SKM-1 (cell line): ENCODE data around the gene PRKACG.
"Not testable (repeated sequence)": the region's sequence is repeated elsewhere in the genome, so short reads cannot be mapped to it uniquely, and the experiment has no call there.

ENCODE experiments used
- DNase-seq: peaks from one replicate; lab custom pipeline; 2025; ENCODE audit not compliant: unreplicated experiment; lab: John Stamatoyannopoulos, UW

PRKACG gene

GRCh38 chr9:69014013-69014412 is at the start of gene PRKACG:
Gene PRKACG, minus strand, starts transcription at chr9:69014113. Its CDS starts 21 bp downstream, at chr9:69014092.
- no peak for DNase-seq

- DNase-seq = no peak
Observed at GRCh38 chr9:69062195-69062594, 48.3 kb upstream of the PRKACG start.

GRCh38 chr9:69060766-69061165 is 46.9 kb upstream of the PRKACG start:
- no peak for DNase-seq

- no peak for DNase-seq
Observed at GRCh38 chr9:69058101-69058500, 44.2 kb upstream of the PRKACG start.

GRCh38 chr9:69056191-69056815 is 42.4 kb upstream of the PRKACG start:
- no peak for DNase-seq

GRCh38 chr9:69054989-69055388 is 41.1 kb upstream of the PRKACG start:
- no peak for DNase-seq

- DNase-seq = not testable (repeated sequence)
Observed at GRCh38 chr9:69050936-69051335, 37.0 kb upstream of the PRKACG start.

- DNase-seq = no peak
Observed at GRCh38 chr9:69049094-69049493, 35.2 kb upstream of the PRKACG start.

- DNase-seq = no peak
Observed at GRCh38 chr9:69047371-69047770, 33.5 kb upstream of the PRKACG start.

- DNase-seq = no peak
Observed at GRCh38 chr9:69046723-69047122, 32.8 kb upstream of the PRKACG start.

- DNase-seq = no peak
Observed at GRCh38 chr9:69045821-69046220, 31.9 kb upstream of the PRKACG start.

- no peak for DNase-seq
Observed at GRCh38 chr9:69044240-69045219, 30.6 kb upstream of the PRKACG start.

- no peak for DNase-seq
Observed at GRCh38 chr9:69040646-69041045, 26.7 kb upstream of the PRKACG start.

GRCh38 chr9:69036799-69037198 is 22.9 kb upstream of the PRKACG start:
- no peak for DNase-seq

- no peak for DNase-seq
Observed at GRCh38 chr9:69036309-69036708, 22.4 kb upstream of the PRKACG start.

GRCh38 chr9:69035438-69036308 is 21.8 kb upstream of the PRKACG start, which contains the start of gene FXN:
Gene FXN, plus strand, starts transcription at chr9:69035752. Its CDS starts 31 bp downstream, at chr9:69035783.
- DNase-seq = peak; percentile 2

- no peak for DNase-seq
Observed at GRCh38 chr9:69034071-69034470, 20.2 kb upstream of the PRKACG start.

- no peak for DNase-seq
Observed at GRCh38 chr9:69030851-69031645, 17.1 kb upstream of the PRKACG start.

- no peak for DNase-seq
Observed at GRCh38 chr9:69029535-69029934, 15.6 kb upstream of the PRKACG start.

- no peak for DNase-seq
Observed at GRCh38 chr9:69028754-69029153, 14.8 kb upstream of the PRKACG start.
